ENCODE measurements around the gene FAN1.

- no peak for TF ChIP-seq ZBTB39 (CRISPR knock-in tag; IDR thresholded peaks at IDR 0.05)
- no peak for TF ChIP-seq ZNF331 (CRISPR knock-in tag; IDR thresholded peaks at IDR 0.05)
- TF ChIP-seq HDAC6 (IDR thresholded peaks at IDR 0.05; ENCODE audit: low read depth, low read length) = no peak
- TF ChIP-seq SP2 (CRISPR knock-in tag; IDR thresholded peaks at IDR 0.05) = no peak
- TF ChIP-seq TFAP4 (IDR thresholded peaks at IDR 0.05; ENCODE audit: borderline replicate concordance, low read depth) = no peak
- no peak for TF ChIP-seq PHF8 (CRISPR knock-in tag; IDR thresholded peaks at IDR 0.05)
- TF ChIP-seq RFX1 (IDR thresholded peaks at IDR 0.05) = no peak
- TF ChIP-seq TAF1 (CRISPR knock-in tag; IDR thresholded peaks at IDR 0.05) = no peak
- no peak for TF ChIP-seq NFIC (IDR thresholded peaks at IDR 0.05; ENCODE audit: low read length)
- no peak for TF ChIP-seq USF2 (IDR thresholded peaks at IDR 0.05; ENCODE audit: low read depth, low read length)
- no peak for TF ChIP-seq USF2 (CRISPR knock-in tag; IDR thresholded peaks at IDR 0.05; ENCODE audit: borderline replicate concordance)
Observed at GRCh38 chr15:30917675-30918074, 14.0 kb downstream of the FAN1 start.
